Activated CD8-positive, alpha-beta memory T cell treated with anti-CD3 and anti-CD28 coated beads for 24 hours (primary cell): Measurements from ENCODE around the gene B3GNT8.
"Not testable (repeated sequence)": the region's sequence is repeated elsewhere in the genome, so short reads cannot be mapped to it uniquely, and the experiment has no call there.

ENCODE experiments used
- DNase-seq: peaks from one replicate; pipeline ENCODE4 v3.0.0-alpha.2; 2020

The B3GNT8 gene

GRCh38 chr19:41426952-41427646, at the start of gene B3GNT8:
B3GNT8 (minus strand) TSS chr19:41427374; CDS start chr19:41426778, 596 bp downstream.
- DNase-seq = no peak

DNA sequence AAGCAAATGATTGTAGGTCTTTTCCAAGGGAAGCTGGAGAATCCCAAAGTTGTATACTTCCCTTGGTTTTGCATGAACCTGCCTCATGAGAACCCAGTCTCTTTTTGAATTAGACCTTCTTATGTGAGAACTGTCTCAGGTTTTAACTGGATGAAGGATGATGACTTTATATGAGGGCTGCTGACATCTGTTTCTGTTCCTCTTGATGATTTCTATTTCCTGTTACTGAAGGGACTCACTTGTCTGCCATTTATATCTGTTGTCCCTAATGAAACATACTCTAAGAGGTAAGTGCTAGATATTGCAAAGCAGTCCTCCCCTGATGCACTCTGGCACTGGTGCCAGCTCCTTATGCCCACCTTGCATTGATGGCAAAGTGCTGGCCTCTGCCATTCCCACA, 49.4 kb upstream of the B3GNT8 start:
- DNase-seq = no peak

- not testable (repeated sequence) for DNase-seq
Observed at GRCh38 chr19:41463257-41464256, 36.4 kb upstream of the B3GNT8 start.

- no peak for DNase-seq
Observed at GRCh38 chr19:41462497-41462896, 35.3 kb upstream of the B3GNT8 start.

- DNase-seq = no peak
Observed at GRCh38 chr19:41457241-41457640, 30.1 kb upstream of the B3GNT8 start.

DNA sequence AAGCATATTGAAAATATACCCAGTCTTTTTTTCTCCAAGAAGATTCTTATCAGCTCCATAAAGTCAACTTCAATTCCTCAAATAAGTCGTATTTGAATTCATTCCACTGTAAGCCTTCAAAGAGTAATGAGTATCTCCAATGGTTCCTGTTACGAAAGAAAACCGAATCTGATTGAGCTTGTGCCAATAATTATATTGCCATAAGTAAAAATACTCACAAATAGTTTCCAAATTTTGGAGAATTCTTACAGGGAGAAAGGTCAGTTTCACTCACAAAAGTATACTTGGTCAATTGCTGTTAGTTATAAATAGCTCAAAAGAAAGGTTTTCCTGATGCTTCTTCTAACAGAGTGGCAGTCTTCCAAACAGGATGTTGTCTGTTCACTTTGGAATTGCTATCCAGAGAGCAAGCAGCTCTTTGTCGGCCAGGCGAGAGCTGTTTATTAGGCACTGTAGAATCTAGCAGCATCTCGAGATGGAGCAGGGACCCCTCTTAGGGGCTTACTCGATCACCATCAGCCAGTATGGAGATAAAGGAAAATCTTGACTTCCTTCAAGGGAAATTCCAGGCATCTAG, 29.3 kb upstream of the B3GNT8 start:
- DNase-seq = no peak

DNA sequence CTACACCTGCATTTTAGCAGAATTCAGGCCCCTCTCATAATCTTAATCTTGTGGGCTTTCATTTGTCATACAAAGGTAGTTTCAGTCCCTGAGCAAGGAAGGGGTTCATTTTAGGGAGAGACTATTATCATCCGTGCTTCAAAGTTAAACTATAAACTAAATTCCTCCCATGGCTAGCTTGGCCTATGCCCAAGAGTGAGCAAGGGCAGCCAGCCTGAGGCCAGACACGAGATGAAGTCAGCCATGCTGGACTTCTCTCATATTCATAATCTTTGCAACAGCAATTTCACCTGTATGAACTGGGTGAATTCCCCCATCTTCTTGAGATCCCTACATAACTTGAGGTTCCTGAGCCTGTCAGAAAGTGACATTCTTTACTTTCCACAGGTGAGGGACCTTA, 28.8 kb upstream of the B3GNT8 start:
- no peak for DNase-seq

GRCh38 chr19:41452584-41453275, 25.6 kb upstream of the B3GNT8 start:
- DNase-seq = no peak

- no peak for DNase-seq
Observed at GRCh38 chr19:41449865-41450178, 22.6 kb upstream of the B3GNT8 start.

DNA sequence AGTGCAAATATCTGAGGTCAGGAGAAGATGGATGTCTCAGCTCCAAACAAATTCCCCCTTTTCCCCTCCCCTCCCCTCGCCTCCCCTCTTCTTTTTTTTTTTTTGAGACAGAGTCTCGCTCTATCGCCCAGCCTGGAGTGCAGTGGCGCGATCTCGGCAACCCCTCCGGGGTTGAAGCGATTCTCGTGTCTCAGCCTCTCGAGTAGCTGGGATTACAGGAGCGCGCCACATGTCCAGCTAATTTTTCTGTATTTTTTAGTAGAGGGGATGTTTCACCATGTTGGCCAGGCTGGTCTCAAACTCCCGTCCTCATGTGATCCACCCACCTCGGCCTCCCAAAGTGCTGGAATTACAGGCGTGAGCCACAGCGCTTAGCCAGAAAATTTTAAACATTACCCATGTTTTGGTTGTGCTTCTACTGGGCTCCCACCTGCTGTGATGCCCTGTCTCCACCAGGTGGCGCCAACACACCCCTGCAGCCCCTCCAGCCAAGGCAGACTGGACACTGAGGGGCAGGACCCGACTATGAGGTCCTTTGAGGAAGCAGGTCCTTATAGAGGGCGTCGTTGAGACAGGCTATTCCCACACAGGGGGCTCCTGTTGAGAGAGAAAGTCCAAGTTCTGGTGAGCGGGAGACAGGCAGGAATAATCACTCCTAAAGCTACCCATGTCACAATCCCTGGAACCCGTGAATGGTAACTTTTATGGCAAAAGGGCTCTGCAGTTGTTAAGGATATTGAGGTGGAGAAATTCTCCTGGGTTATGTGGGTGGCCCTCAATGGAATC, 22.1 kb upstream of the B3GNT8 start:
- DNase-seq = peak; percentile 93

DNA sequence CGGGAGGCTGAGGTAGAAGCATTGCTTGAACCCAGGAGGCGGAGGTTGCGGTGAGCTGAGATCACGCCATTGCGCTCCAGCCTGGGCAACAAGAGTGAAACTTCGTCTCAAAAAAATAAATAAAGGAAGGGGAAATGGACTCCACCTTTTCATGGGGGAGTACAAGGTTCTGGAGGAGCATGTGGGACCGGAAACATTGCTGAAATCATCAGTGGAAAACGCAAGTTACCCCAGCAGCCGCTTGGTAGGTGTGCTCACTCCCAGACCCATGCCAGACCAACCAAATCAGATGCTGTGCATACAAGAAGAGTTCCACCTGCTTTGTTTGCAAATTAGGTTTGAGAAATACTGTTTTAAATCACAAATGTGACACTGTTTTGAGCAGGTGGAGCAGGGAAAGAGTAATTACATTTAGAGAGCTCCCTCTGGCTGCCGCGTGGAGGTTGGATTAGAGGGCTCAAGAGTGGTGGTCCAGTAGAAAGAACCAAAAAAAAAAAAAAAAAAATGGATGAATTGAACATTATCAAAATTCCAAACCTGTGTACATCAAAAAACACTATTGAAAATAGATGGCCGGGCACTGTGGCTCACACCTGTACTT, 20.7 kb upstream of the B3GNT8 start:
- DNase-seq = peak; percentile 41

GRCh38 chr19:41445575-41445974, 18.4 kb upstream of the B3GNT8 start:
- peak; percentile 47 for DNase-seq

DNA sequence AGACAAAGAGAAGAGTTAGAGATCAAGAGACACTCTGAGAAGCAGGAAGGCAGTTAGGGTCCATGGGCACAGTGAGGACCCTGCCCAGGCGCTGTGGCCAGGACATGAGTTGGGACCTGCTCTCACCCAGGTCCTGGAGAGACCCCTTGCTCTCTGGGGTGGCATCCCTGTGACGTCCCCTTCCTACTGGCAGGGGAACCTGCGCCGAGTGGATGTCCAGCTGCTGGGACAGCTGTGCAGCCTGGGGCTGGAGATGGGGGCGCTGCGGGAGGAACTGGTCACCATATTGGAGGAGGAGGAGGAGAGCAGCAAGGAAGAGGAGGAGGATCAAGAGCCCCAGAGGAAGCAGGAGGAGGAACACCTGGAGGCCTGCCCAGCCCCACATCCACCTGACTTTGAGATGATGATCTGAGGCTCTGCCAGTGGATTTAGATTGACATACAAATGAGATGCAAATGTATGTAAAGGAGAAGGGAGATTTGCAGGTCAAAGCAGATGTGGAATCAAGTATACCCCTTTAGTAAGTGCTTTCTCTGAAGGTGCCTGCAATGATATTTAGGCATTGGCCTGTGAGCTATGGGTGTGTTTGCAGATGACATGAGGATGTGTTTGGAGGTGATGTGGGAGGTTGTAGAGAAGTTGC, 16.8 kb upstream of the B3GNT8 start:
- no peak for DNase-seq

GRCh38 chr19:41442473-41443355, 15.5 kb upstream of the B3GNT8 start, which contains the start of gene ERICH4:
ERICH4 (plus strand) TSS chr19:41443156; CDS start chr19:41443170, 14 bp downstream.
- DNase-seq = peak; percentile 43

- no peak for DNase-seq
Observed at GRCh38 chr19:41441321-41441945, 14.3 kb upstream of the B3GNT8 start.

DNA sequence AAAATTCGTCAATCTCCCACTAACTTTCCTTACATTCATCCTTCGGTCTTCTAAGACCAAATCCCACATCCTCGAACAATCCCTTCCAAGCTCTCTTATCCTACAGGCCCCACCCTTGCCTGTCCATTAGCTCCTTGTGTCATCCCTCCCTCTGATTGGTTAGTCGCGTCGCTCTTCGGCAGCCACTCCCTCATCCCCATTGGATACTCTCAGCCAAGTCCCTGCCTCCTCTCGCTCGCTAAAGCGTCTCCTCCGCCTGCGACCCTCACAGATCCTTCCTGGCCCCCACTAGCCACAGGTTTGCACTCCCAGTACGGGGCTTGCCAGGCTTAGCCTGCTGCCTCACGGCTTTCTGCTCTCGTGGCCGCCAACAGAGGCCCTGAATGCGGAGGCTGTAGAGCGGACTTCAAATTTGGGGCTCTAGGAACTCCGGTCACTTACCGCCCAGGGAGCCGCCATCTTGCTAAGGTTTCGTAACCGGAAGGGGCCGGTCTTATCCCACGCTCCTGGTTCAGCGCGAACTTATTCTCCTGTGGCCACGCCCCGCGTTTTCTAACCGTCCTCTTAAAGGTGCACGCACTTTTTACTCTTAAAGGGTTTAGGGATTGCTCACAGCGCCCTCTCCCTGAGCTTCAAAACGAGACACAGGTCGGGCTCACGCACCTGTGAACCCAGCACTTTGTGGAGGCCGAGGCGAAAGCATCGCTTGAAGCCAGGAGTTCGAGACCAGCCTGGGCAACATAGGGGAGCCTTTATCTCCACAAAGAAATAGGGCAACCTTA, 12.5 kb upstream of the B3GNT8 start, which contains the start of gene DMAC2:
Gene DMAC2, minus strand, starts transcription at position 472 of the 782 bp plus-strand sequence. Its CDS starts 13 bp downstream, at position 459.
- DNase-seq = peak; percentile 96

DNA sequence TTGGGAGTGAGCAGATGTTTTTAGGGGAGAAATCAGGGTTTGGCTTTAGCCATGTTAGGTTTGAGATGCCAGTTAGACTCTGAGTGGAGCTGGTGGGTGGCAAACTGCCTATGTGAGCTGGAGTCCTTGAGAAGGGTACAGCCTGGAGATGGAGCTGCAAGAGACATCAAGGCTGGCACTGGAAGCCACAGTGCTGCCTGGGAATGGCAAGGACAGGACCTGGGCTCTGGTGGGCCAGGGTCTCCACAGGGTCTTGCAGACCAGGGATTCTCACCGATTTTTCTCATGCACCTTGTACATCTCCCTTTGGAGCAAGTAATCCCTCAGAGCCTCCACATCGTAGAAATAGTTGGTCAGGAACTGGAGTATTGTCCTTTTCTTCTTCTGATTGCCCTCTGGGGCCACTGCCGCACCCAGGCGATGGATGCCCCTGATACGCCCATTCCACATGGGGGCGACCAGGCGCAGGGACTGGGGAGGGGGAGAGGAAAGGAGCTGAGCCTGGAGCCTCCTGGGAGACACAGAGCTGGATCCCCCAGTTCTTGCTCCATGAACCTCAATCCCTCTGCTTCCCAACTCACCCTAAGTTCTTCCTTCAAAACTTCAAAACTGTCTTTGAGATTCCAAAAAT, 10.9 kb upstream of the B3GNT8 start:
- no peak for DNase-seq

- DNase-seq = no peak
Observed at GRCh38 chr19:41436674-41436951, 9.4 kb upstream of the B3GNT8 start.
